ENCODE results near the gene CREBBP.
"Not testable (repeated sequence)": the region's sequence is repeated elsewhere in the genome, so short reads cannot be mapped to it uniquely, and the experiment has no call there.

Gene CREBBP

GRCh38 chr16:3716831-3717234 is 163.7 kb downstream of the CREBBP start:
- peak overlapping the region; percentile 84 for H3K4me3 ChIP-seq (ENCODE audit: control insufficient read depth, low read depth, low read length)
- no peak for TF ChIP-seq CTCF (conservative IDR thresholded peaks at IDR 0.05; ENCODE audit: control insufficient read depth, insufficient read depth, low read depth, low read length)
- peak; percentile 20 for DNase-seq (ENCODE audit: low read depth)

DNA sequence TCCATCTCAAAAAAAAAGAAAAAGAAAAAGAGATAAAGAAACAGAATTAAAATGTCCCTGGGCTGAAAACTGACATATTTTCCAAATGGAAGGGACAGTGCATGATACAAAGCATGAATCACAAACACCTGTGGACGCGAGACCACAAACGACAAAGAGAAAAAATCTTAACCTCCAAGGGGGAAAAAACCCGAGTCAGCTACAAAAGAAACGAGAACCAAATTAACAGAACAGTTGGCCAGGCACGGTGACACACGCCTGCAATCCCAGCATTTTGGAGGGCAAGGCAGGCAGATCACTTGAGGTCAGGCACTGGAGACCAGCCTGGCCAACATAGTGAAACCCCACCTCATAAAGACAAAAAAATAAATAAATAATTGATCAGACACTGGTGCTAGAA is 165.1 kb downstream of the CREBBP start:
- DNase-seq (ENCODE audit: low read depth), result no peak
- no peak for TF ChIP-seq CTCF (conservative IDR thresholded peaks at IDR 0.05; ENCODE audit: control insufficient read depth, insufficient read depth, low read depth, low read length)
- H3K4me3 ChIP-seq (ENCODE audit: control insufficient read depth, low read depth, low read length), result no peak overlapping the region

DNA sequence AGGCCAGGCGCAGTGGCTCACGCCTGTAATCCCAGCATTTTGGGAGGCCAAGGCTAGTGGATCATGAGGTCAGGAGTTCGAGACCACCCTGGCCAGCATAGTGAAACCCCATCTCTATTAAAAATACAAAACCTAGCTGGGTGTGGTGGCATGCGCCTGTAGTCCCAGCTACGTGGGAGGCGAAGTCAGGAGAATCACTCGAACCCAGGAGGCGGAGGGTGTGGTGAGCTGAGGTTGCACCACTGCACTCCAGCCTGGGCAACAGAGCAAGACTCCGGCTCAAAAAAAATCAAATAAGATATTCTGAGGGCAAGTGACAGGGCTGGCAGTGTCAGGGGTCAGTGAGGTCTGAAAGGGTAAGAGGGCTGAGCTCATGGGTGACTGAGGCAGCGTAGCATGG is 166.1 kb downstream of the CREBBP start:
- DNase-seq (ENCODE audit: low read depth); H3K4me3 ChIP-seq (ENCODE audit: control insufficient read depth, low read depth, low read length): not testable (repeated sequence)

GRCh38 chr16:3713587-3714242 is 166.8 kb downstream of the CREBBP start:
- no peak for TF ChIP-seq CTCF (conservative IDR thresholded peaks at IDR 0.05; ENCODE audit: control insufficient read depth, insufficient read depth, low read depth, low read length)
- H3K4me3 ChIP-seq (ENCODE audit: control insufficient read depth, low read depth, low read length), result no peak overlapping the region
- no peak for DNase-seq (ENCODE audit: low read depth)

- no peak for DNase-seq (ENCODE audit: low read depth)
- no peak for TF ChIP-seq CTCF (conservative IDR thresholded peaks at IDR 0.05; ENCODE audit: control insufficient read depth, insufficient read depth, low read depth, low read length)
- no peak overlapping the region for H3K4me3 ChIP-seq (ENCODE audit: control insufficient read depth, low read depth, low read length)
Observed at GRCh38 chr16:3712861-3713372, 167.6 kb downstream of the CREBBP start.

- DNase-seq (ENCODE audit: low read depth), result no peak
- TF ChIP-seq CTCF (conservative IDR thresholded peaks at IDR 0.05; ENCODE audit: control insufficient read depth, insufficient read depth, low read depth, low read length), result no peak
- no peak overlapping the region for H3K4me3 ChIP-seq (ENCODE audit: control insufficient read depth, low read depth, low read length)
Observed at GRCh38 chr16:3706253-3707012, 174.1 kb downstream of the CREBBP start.

DNA sequence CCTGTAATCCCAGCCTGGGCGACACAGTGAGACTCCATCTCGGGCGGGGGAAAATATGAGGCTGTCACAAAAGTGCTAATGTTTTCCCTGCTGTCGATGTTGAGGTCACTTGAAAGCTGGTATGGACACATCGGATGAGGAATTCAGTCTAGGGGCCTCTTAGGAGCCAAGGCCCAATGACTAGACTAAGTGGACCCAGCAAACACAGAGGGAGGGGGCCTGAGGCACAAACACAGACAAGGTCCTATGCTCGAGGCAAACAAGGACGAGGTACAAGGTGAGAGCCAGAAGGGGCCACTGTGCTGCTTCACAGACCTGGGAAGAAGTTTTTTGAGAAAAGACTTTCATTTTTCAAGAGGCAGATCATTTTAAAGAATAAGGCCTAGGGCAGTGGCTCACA is 178.4 kb downstream of the CREBBP start:
- no peak for TF ChIP-seq CTCF (conservative IDR thresholded peaks at IDR 0.05; ENCODE audit: control insufficient read depth, insufficient read depth, low read depth, low read length)
- DNase-seq (ENCODE audit: low read depth), result no peak
- no peak overlapping the region for H3K4me3 ChIP-seq (ENCODE audit: control insufficient read depth, low read depth, low read length)
